Endothelial cell of umbilical vein (primary cell): ENCODE results near the gene CSRP1. TPM values are rescaled to one million over a fixed set of nuclear protein-coding genes. Genes with fewer than 3 reads are reported as not detected.

Experiments used
- BruUV-seq: library from RNA; stranded (reverse); fragments of 400-500 nt; replicated peaks from 2 replicates; lab custom pipeline; 2021; lab: Mats Ljungman, UMichigan
- CTCF ChIA-PET: fragments of 300-600, 350-600 bp; sonication (Branson Sonifier 250); formaldehyde crosslinking; loops from one replicate; lab custom pipeline; 2021; ENCODE audit warnings: antibody characterized with exemption, inconsistent platforms; lab: Charles Lee
- POLR2A ChIA-PET: fragments of 300-600, 350-600 bp; sonication (Branson Sonifier 250); formaldehyde crosslinking; loops from one replicate; lab custom pipeline; 2021; ENCODE audit warnings: antibody characterized with exemption, inconsistent platforms; lab: Charles Lee
- DNase-seq: peaks from one replicate; pipeline ENCODE4 v3.0.0-alpha.2; 2011; ENCODE audit warnings: low read depth, low spot score
- FAIRE-seq: peaks from 2 replicates; lab custom pipeline; 2011; peaks lifted over from hg19 to GRCh38; lab: Jason Lieb, UNC
- H2AFZ ChIP-seq: 2 replicates; pipeline ENCODE4 v1.6.0; 2012; ENCODE audit warnings: low read depth, low read length, control low read depth, inconsistent platforms
- H3K27ac ChIP-seq: 2 replicates; pipeline ENCODE4 v1.5.1; 2011; ENCODE audit warnings: low read depth, mild to moderate bottlenecking, control low read depth, low read length, moderate library complexity; ENCODE audit not compliant: insufficient read depth
- H3K27me3 ChIP-seq, 2 experiments: 2 replicates each; pipeline versions ENCODE4 v1.6.0 to v1.6.1; 2011; ENCODE audit warnings: low read length in 2 of 2, mixed read lengths in 1 of 2; ENCODE audit not compliant: control insufficient read depth in 2 of 2, insufficient read depth in 2 of 2
- H3K36me3 ChIP-seq, 2 experiments: 2 replicates in 1 of 2; 3 replicates in 1 of 2; pipeline ENCODE4 v1.5.1; 2011; ENCODE audit warnings: low read length in 2 of 2, mild to moderate bottlenecking in 1 of 2, moderate library complexity in 1 of 2; ENCODE audit not compliant: control insufficient read depth in 2 of 2, insufficient read depth in 2 of 2; ENCODE audit errors: extremely low read depth in 1 of 2
- H3K4me1 ChIP-seq: 3 replicates; pipeline ENCODE4 v1.5.1; 2011; ENCODE audit warnings: mild to moderate bottlenecking, low read length; ENCODE audit not compliant: control insufficient read depth, insufficient read depth; ENCODE audit errors: extremely low read depth
- H3K4me2 ChIP-seq: 2 replicates; pipeline ENCODE4 v1.6.1; 2011; ENCODE audit warnings: low read length, control low read depth, mixed read lengths; ENCODE audit not compliant: insufficient read depth
- H3K4me3 ChIP-seq, 3 experiments: fragments of 200-600 bp in 1 of 3; sonication (generic), shearing (Covaris generic) in 1 of 3; replicated peaks in 1 of 3; 2 replicates each; pipeline ENCODE4 v1.5.1; 2011 to 2016; ENCODE audit warnings: control low read depth in 3 of 3, low read length in 3 of 3, mild to moderate bottlenecking in 2 of 3, inconsistent platforms in 1 of 3, low read depth in 1 of 3, moderate library complexity in 1 of 3; ENCODE audit not compliant: insufficient read depth in 1 of 3
- H3K79me2 ChIP-seq: 2 replicates; pipeline ENCODE4 v1.6.0; 2012; ENCODE audit warnings: low read length, inconsistent platforms; ENCODE audit not compliant: control insufficient read depth, insufficient read depth
- H3K9ac ChIP-seq: replicated peaks from 2 replicates; pipeline ENCODE3; 2011; ENCODE audit warnings: low read length, control low read depth; ENCODE audit not compliant: insufficient read depth; ENCODE audit errors: extremely low read depth
- H3K9me1 ChIP-seq: replicated peaks from 3 replicates; pipeline ENCODE4 v1.6.0; 2011; ENCODE audit warnings: mild to moderate bottlenecking, low read length; ENCODE audit not compliant: control insufficient read depth, insufficient read depth; ENCODE audit errors: extremely low read depth
- H3K9me3 ChIP-seq: replicated peaks from 2 replicates; pipeline ENCODE4 v1.5.1; 2012; ENCODE audit warnings: low read length, inconsistent platforms; ENCODE audit not compliant: control insufficient read depth, insufficient read depth
- H4K20me1 ChIP-seq: replicated peaks from 2 replicates; pipeline ENCODE3; 2011; ENCODE audit warnings: mild to moderate bottlenecking, low read length; ENCODE audit not compliant: control insufficient read depth, insufficient read depth; ENCODE audit errors: extremely low read depth
- CTCF ChIP-seq, 2 donors: IDR thresholded peaks; 1 replicate in 1 of 2; 2 replicates in 1 of 2; pipeline ENCODE4 v1.5.1; 2011; ENCODE audit warnings: low read length in 2 of 2, mild to moderate bottlenecking in 2 of 2, moderate library complexity in 2 of 2, control low read depth in 1 of 2, inconsistent platforms in 1 of 2, low read depth in 1 of 2; ENCODE audit not compliant: insufficient read depth in 1 of 2; ENCODE audit errors: extremely low read depth in 1 of 2
- EZH2 ChIP-seq: IDR thresholded peaks from 2 replicates; pipeline ENCODE4 v1.6.1; 2012; ENCODE audit warnings: borderline replicate concordance, low read depth, mild to moderate bottlenecking, moderate library complexity, low read length, inconsistent platforms; ENCODE audit not compliant: severe bottlenecking
- FOS ChIP-seq: IDR thresholded peaks from 2 replicates; pipeline ENCODE4 v1.6.1; 2011; ENCODE audit warnings: mild to moderate bottlenecking, low read length, moderate library complexity, borderline replicate concordance; ENCODE audit not compliant: insufficient read depth
- GATA2 ChIP-seq: IDR thresholded peaks from 2 replicates; pipeline ENCODE4 v1.7.0; 2011; ENCODE audit warnings: low read depth, mild to moderate bottlenecking, moderate library complexity, mixed read lengths, low read length; ENCODE audit not compliant: insufficient read length, insufficient read depth
- JUN ChIP-seq: IDR thresholded peaks from 2 replicates; pipeline ENCODE4 v1.6.1; 2011; ENCODE audit warnings: borderline replicate concordance, low read depth; ENCODE audit not compliant: insufficient read length, insufficient read depth
- MAX ChIP-seq: IDR thresholded peaks from 2 replicates; pipeline ENCODE4 v1.6.1; 2011; ENCODE audit not compliant: insufficient read depth, insufficient read length
- MYC ChIP-seq: IDR thresholded peaks from one replicate; pipeline ENCODE4 v1.6.1; 2011; ENCODE audit warnings: mild to moderate bottlenecking, low read depth, low read length
- POLR2A ChIP-seq: IDR thresholded peaks from 2 replicates; pipeline ENCODE4 v1.6.1; 2012; ENCODE audit warnings: low read depth, mild to moderate bottlenecking, control low read depth, low read length
- POLR2AphosphoS5 ChIP-seq: IDR thresholded peaks from 2 replicates; pipeline ENCODE4 v1.6.1; 2012; ENCODE audit warnings: low read depth, mild to moderate bottlenecking, control low read depth, low read length, moderate library complexity; ENCODE audit not compliant: insufficient read depth
- dilution Hi-C: fragments of 300-500 bp; cut with MboI; formaldehyde crosslinking; loops from one replicate; pipeline ENCODE4 v1.15.0; 2019; ENCODE audit warnings: low sequenced_read_pairs; ENCODE audit not compliant: extremely low pct_ligation_motif_present
- intact Hi-C: fragments of 100-400 bp; cut with micrococcal nuclease; formaldehyde crosslinking; loops from one replicate; pipeline ENCODE4 v1.10.0; 2022
- polyA plus RNA-seq, 4 experiments: library from polyadenylated mRNA; depleted of rRNA in 3 of 4; stranded (reverse) in 3 of 4; unstranded in 1 of 4; fragments of >200 nt; gene quantifications; 2 replicates each; pipeline versions ENCODE4 v1.2.1 to v1.2.3, GENCODE V29; 2011 to 2012; ENCODE audit warnings: missing spikeins in 1 of 4
- total RNA-seq: library from RNA; stranded (reverse); gene quantifications from 2 replicates; pipeline ENCODE4 v1.2.3, GENCODE V29; 2021

The CSRP1 gene
- total and polyA plus RNA-seq, 2 donors (not counting 3 experiments of a cell fraction or from before 2014, with no cell fraction given), result 393 to 510 TPM

GRCh38 chr1:201436969-201437368, 70.0 kb downstream of the CSRP1 start:
- ChIA-PET CTCF (interaction anchor here (2.0 to 2.9 kb wide), 6 partner anchors 10 to 75 kb away, joined by 10 to 140 read pairs (median 59); no protein-coding TSS in a partner anchor), POLR2A (no interaction called here)
- DNase-seq (no peak), FAIRE-seq (no peak)
- H4K20me1 ChIP-seq, result no peaks in the 10 kb centered on the region
- peaks cover 12 to 17% of the 10 kb centered on the region in 2 experiments for H3K27me3 ChIP-seq
- dilution Hi-C loops, result no loop called here
- no peak overlapping the region for H3K4me3 ChIP-seq
- no peak overlapping the region for H3K4me2 ChIP-seq
- no TSS peak for BruUV-seq
- no peak overlapping the region for H3K9ac ChIP-seq
- intact Hi-C loops, result no loop called here
- TF ChIP-seq CTCF (IDR thresholded peaks at IDR 0.05; ENCODE audit: extremely low read depth in 1 of 2, insufficient read depth in 1 of 2, low read depth in 1 of 2, low read length in 2 of 2), result no peak
- no peak for TF ChIP-seq JUN
- no peak for TF ChIP-seq MAX
- no peak for TF ChIP-seq POLR2A
- no peak for TF ChIP-seq FOS
- TF ChIP-seq MYC, result no peak
- TF ChIP-seq GATA2, result no peak
- no peak for TF ChIP-seq EZH2
- no peak for TF ChIP-seq POLR2AphosphoS5
- H3K36me3 ChIP-seq, result no peaks in the 10 kb centered on the region
- H3K9me3 ChIP-seq, result no peaks in the 10 kb centered on the region
- H3K4me1 ChIP-seq, result no peaks in the 10 kb centered on the region
- H3K9me1 ChIP-seq, result no peaks in the 10 kb centered on the region
- H3K79me2 ChIP-seq, result no peaks in the 10 kb centered on the region
- H3K27ac ChIP-seq, result no peak overlapping the region
- H2AFZ ChIP-seq, result no peak overlapping the region
